H1 (cell line): ENCODE data around the gene TTPAL. TPM values are rescaled to one million over a fixed set of nuclear protein-coding genes. Genes with fewer than 3 reads are reported as not detected.
A peak's percentile ranks its signal among the peaks of the same experiment; 100 is the strongest.

Source experiments
- CTCF ChIA-PET: fragments of 300-600 bp; sonication (Branson Sonifier 250); formaldehyde crosslinking; loops from one replicate; lab custom pipeline; 2021; ENCODE audit not compliant: partially characterized antibody; lab: Charles Lee
- POLR2A ChIA-PET: fragments of 300-600 bp; sonication (Branson Sonifier 250); formaldehyde crosslinking; loops from one replicate; lab custom pipeline; 2021; ENCODE audit warnings: inconsistent platforms; ENCODE audit not compliant: partially characterized antibody; lab: Charles Lee
- DNase-seq, 2 experiments: peaks; one replicate each; pipeline versions ENCODE4 v3.0.0 to v3.0.0-alpha.2; 2010 to 2022; ENCODE audit warnings: low spot score in 2 of 2, low read depth in 1 of 2, mixed read lengths in 1 of 2
- FAIRE-seq: peaks from 2 replicates; lab custom pipeline; 2011; peaks lifted over from hg19 to GRCh38; lab: Jason Lieb, UNC
- H2AFZ ChIP-seq: 2 replicates; pipeline ENCODE4 v1.8.1; 2012; ENCODE audit warnings: low read length, inconsistent platforms
- H2AK5ac ChIP-seq: 2 replicates; pipeline ENCODE4 v1.6.1; 2013; ENCODE audit warnings: low read depth, low read length
- H2BK120ac ChIP-seq: replicated peaks from 2 replicates; pipeline ENCODE3; 2013; ENCODE audit warnings: low read depth, low read length, inconsistent platforms
- H2BK12ac ChIP-seq: 2 replicates; pipeline ENCODE4 v1.6.1; 2013; ENCODE audit warnings: low read depth, low read length
- H2BK15ac ChIP-seq: 2 replicates; pipeline ENCODE4 v1.6.1; 2013; ENCODE audit warnings: low read length
- H2BK20ac ChIP-seq: 2 replicates; pipeline ENCODE4 v1.6.1; 2013; ENCODE audit warnings: low read length
- H2BK5ac ChIP-seq: 2 replicates; pipeline ENCODE4 v1.6.1; 2013; ENCODE audit warnings: low read depth, low read length
- H3K14ac ChIP-seq: 2 replicates; pipeline ENCODE4 v1.6.1; 2013; ENCODE audit warnings: inconsistent platforms; ENCODE audit not compliant: insufficient read length
- H3K18ac ChIP-seq: 2 replicates; pipeline ENCODE4 v1.6.1; 2013; ENCODE audit warnings: low read length; ENCODE audit errors: extremely low read depth
- H3K23ac ChIP-seq: 2 replicates; pipeline ENCODE4 v1.6.1; 2013; ENCODE audit warnings: inconsistent platforms; ENCODE audit not compliant: insufficient read length
- H3K23me2 ChIP-seq: 2 replicates; pipeline ENCODE4 v1.6.1; 2013; ENCODE audit warnings: low read depth, low read length
- H3K27ac ChIP-seq: 2 replicates; pipeline ENCODE4 v1.6.1; 2011; ENCODE audit warnings: low read depth, low read length, inconsistent platforms
- H3K27me3 ChIP-seq, 4 experiments: replicated peaks in 1 of 4; 1 replicate in 1 of 4; 2 replicates in 3 of 4; pipeline versions ENCODE4 v1.6.1 to v1.8.1; 2011 to 2013; ENCODE audit warnings: low read length in 3 of 4, mild to moderate bottlenecking in 3 of 4, inconsistent platforms in 2 of 4, mixed read lengths in 2 of 4, moderate library complexity in 1 of 4; ENCODE audit not compliant: control insufficient read depth in 3 of 4, insufficient read depth in 3 of 4; ENCODE audit errors: extremely low read depth in 1 of 4
- H3K36me3 ChIP-seq, 4 experiments: 2 replicates each; pipeline versions ENCODE4 v1.6.1 to v1.8.1; 2011 to 2013; ENCODE audit warnings: mild to moderate bottlenecking in 4 of 4, low read length in 3 of 4, moderate library complexity in 2 of 4, control low read depth in 1 of 4, inconsistent platforms in 1 of 4; ENCODE audit not compliant: insufficient read depth in 4 of 4, control insufficient read depth in 2 of 4
- H3K4ac ChIP-seq: replicated peaks from 2 replicates; pipeline ENCODE3; 2013; ENCODE audit warnings: low read length, low read depth, mixed read lengths, inconsistent platforms; ENCODE audit not compliant: insufficient read length
- H3K4me1 ChIP-seq, 4 experiments: replicated peaks in 1 of 4; 1 replicate in 1 of 4; 2 replicates in 3 of 4; pipeline versions ENCODE4 v1.6.1 to v1.8.1; 2011 to 2013; ENCODE audit warnings: low read length in 3 of 4, inconsistent platforms in 2 of 4, mixed read lengths in 1 of 4; ENCODE audit not compliant: insufficient read depth in 4 of 4, control insufficient read depth in 3 of 4
- H3K4me2 ChIP-seq, 2 experiments: 2 replicates each; pipeline versions ENCODE4 v1.6.1 to v1.8.1; 2011 to 2013; ENCODE audit warnings: low read depth in 2 of 2, low read length in 2 of 2, control low read depth in 1 of 2, inconsistent platforms in 1 of 2, mild to moderate bottlenecking in 1 of 2; ENCODE audit not compliant: insufficient read depth in 1 of 2
- H3K4me3 ChIP-seq, 4 experiments: fragments of 200-600, 300-600 bp in 1 of 4; sonication (generic), shearing (Covaris generic), sonication (Bioruptor Twin) in 1 of 4; 2 replicates each; pipeline versions ENCODE4 v1.5.1 to v1.8.1; 2011 to 2016; ENCODE audit warnings: low read length in 4 of 4, low read depth in 3 of 4, control low read depth in 2 of 4, inconsistent platforms in 2 of 4, mild to moderate bottlenecking in 2 of 4, mixed read lengths in 1 of 4, moderate library complexity in 1 of 4; ENCODE audit not compliant: insufficient read depth in 2 of 4; ENCODE audit errors: extremely low read depth in 1 of 4
- H3K56ac ChIP-seq: replicated peaks from 2 replicates; pipeline ENCODE3; 2013; ENCODE audit warnings: low read depth, mild to moderate bottlenecking, mixed read lengths, low read length, inconsistent platforms; ENCODE audit not compliant: insufficient read length
- H3K79me1 ChIP-seq: 2 replicates; pipeline ENCODE4 v1.6.1; 2013; ENCODE audit warnings: low read depth, low read length, control low read depth
- H3K79me2 ChIP-seq, 2 experiments: 2 replicates each; pipeline versions ENCODE4 v1.6.1 to v1.8.1; 2012 to 2013; ENCODE audit warnings: low read length in 2 of 2, mild to moderate bottlenecking in 2 of 2, inconsistent platforms in 1 of 2; ENCODE audit not compliant: insufficient read depth in 2 of 2, control insufficient read depth in 1 of 2
- H3K9ac ChIP-seq, 4 experiments: replicated peaks in 1 of 4; 1 replicate in 1 of 4; 2 replicates in 3 of 4; pipeline versions ENCODE4 v1.6.1 to v1.8.1; 2011 to 2013; ENCODE audit warnings: low read depth in 3 of 4, low read length in 3 of 4, control low read depth in 2 of 4, mild to moderate bottlenecking in 2 of 4, moderate library complexity in 2 of 4, inconsistent platforms in 1 of 4; ENCODE audit errors: extremely low read depth in 1 of 4
- H3K9me3 ChIP-seq, 2 experiments: 2 replicates each; pipeline versions ENCODE4 v1.6.1 to v1.8.1; 2012 to 2013; ENCODE audit warnings: mild to moderate bottlenecking in 2 of 2, moderate library complexity in 2 of 2, control low read depth in 1 of 2, inconsistent platforms in 1 of 2, low read depth in 1 of 2, low read length in 1 of 2, mixed read lengths in 1 of 2; ENCODE audit not compliant: insufficient read depth in 2 of 2
- H4K20me1 ChIP-seq, 2 experiments: replicated peaks in 1 of 2; 2 replicates each; pipeline versions ENCODE3 to v1.8.1; 2011 to 2013; ENCODE audit warnings: inconsistent platforms in 2 of 2, low read length in 2 of 2, mild to moderate bottlenecking in 1 of 2; ENCODE audit not compliant: insufficient read depth in 2 of 2, control insufficient read depth in 1 of 2
- H4K5ac ChIP-seq: 2 replicates; pipeline ENCODE4 v1.6.1; 2013; ENCODE audit warnings: low read length, low read depth, mixed read lengths, inconsistent platforms; ENCODE audit not compliant: insufficient read length
- H4K8ac ChIP-seq: 2 replicates; pipeline ENCODE4 v1.8.0; 2013; ENCODE audit warnings: mild to moderate bottlenecking, moderate library complexity, low read length, inconsistent platforms; ENCODE audit not compliant: insufficient read depth; ENCODE audit errors: extremely low read depth
- H4K91ac ChIP-seq: replicated peaks from 2 replicates; pipeline ENCODE3; 2013; ENCODE audit warnings: low read length, mixed read lengths, inconsistent platforms; ENCODE audit not compliant: insufficient read length
- EGR1 ChIP-seq: IDR thresholded peaks from 2 replicates; pipeline ENCODE4 v1.6.1; 2011; ENCODE audit warnings: low read depth, low read length, borderline replicate concordance
- KDM1A ChIP-seq: fragments of 200-600, 300-600 bp; sonication (generic); IDR thresholded peaks from 2 replicates; pipeline ENCODE4 v1.7.1; 2016; ENCODE audit warnings: mild to moderate bottlenecking, low read length, borderline replicate concordance
- POU5F1 ChIP-seq: IDR thresholded peaks from 2 replicates; pipeline ENCODE4 v1.6.1; 2011; ENCODE audit warnings: low read depth, mild to moderate bottlenecking, low read length, moderate library complexity
- RNF2 ChIP-seq: fragments of 200-900, 300-1000 bp; sonication (generic); IDR thresholded peaks from 2 replicates; pipeline ENCODE4 v1.7.1; 2016; ENCODE audit warnings: borderline replicate concordance, low read depth, mild to moderate bottlenecking, antibody characterized with exemption, low read length; ENCODE audit not compliant: poor library complexity, severe bottlenecking; ENCODE audit errors: missing control alignments
- SIRT6 ChIP-seq: IDR thresholded peaks from one replicate; pipeline ENCODE4 v1.7.1; 2012; ENCODE audit warnings: low read length, inconsistent platforms
- SRF ChIP-seq: IDR thresholded peaks from 2 replicates; pipeline ENCODE4 v1.6.1; 2011; ENCODE audit warnings: mild to moderate bottlenecking, low read depth, low read length, moderate library complexity
- WGBS, 2 experiments: shearing (Covaris generic) in 1 of 2; methylation state at CpG; one replicate each; pipeline versions ENCODE4 v1.1.6 to v1.1.7; 2013 to 2015; ENCODE audit warnings: low lambda C conversion rate in 2 of 2, mixed read lengths in 2 of 2, inconsistent platforms in 1 of 2, low coverage in 1 of 2, missing lambda C conversion rate in 1 of 2; ENCODE audit not compliant: insufficient replicate concordance in 2 of 2, insufficient coverage in 1 of 2, insufficient read length in 1 of 2; ENCODE audit errors: extremely low coverage in 1 of 2, missing lambda C conversion rate in 1 of 2; 5-methylcytosine and 5-hydroxymethylcytosine counted together
- polyA plus RNA-seq, 7 experiments: library from polyadenylated mRNA; depleted of rRNA in 3 of 7; stranded (reverse) in 5 of 7; unstranded in 2 of 7; fragments of >200 nt in 5 of 7; fragments of 200-250 nt in 2 of 7; gene quantifications; 1 replicate in 5 of 7; 2 replicates in 1 of 7; 4 replicates in 1 of 7; pipeline versions ENCODE4 v1.2.1 to v1.2.3, GENCODE V29; 2011 to 2013; ENCODE audit warnings: missing spikeins in 2 of 7, mixed read lengths in 2 of 7
- total RNA-seq: library from RNA; stranded (reverse); fragmentation: NEBNext Ultra II Directional; extraction: Animal tissue kit (Norgen Biotek cat#: 25700); gene quantifications from 2 replicates; pipeline ENCODE4 v1.2.1, GENCODE V29; 2021
- TF ChIP-seq, protein P1 (sequence below): IDR thresholded peaks from 2 replicates; pipeline ENCODE4 v1.6.1; 2011; ENCODE audit warnings: low read length, improper control_type of control experiment

Gene TTPAL
- total and polyA plus RNA-seq, 2 of the 8 experiments (the other 6 are each of a cell fraction or from before 2014, with no cell fraction given): 2.8 to 14.0 TPM

DNA sequence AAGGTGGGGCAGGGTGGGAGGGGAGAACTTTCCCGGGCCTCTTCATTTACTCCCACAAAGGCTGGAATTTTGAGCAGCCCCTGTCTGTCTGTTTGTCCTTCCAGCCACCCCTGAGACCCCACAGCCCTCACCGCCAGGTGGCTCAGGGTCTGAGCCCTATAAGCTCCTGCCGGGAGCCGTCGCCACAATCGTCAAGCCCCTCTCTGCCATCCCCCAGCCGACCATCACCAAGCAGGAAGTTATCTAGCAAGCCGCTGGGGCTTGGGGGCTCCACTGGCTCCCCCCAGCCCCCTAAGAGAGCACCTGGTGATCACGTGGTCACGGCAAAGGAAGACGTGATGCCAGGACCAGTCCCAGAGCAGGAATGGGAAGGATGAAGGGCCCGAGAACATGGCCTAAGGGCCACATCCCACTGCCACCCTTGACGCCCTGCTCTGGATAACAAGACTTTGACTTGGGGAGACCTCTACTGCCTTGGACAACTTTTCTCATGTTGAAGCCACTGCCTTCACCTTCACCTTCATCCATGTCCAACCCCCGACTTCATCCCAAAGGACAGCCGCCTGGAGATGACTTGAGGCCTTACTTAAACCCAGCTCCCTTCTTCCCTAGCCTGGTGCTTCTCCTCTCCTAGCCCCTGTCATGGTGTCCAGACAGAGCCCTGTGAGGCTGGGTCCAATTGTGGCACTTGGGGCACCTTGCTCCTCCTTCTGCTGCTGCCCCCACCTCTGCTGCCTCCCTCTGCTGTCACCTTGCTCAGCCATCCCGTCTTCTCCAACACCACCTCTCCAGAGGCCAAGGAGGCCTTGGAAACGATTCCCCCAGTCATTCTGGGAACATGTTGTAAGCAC is 46.0 kb upstream of the TTPAL start:
- Histone ChIP-seq H3K4me3 (no peak overlapping the region), H3K4ac (no peak overlapping the region), H2AK5ac (no peak overlapping the region), H2AFZ (no peak overlapping the region), H3K23ac (no peak overlapping the region), H4K91ac (no peak overlapping the region), H2BK12ac (no peak overlapping the region), H3K18ac (no peak overlapping the region), H4K5ac (no peak overlapping the region), H3K56ac (no peak overlapping the region), H3K23me2 (no peaks in the 10 kb centered on the region), H3K79me1 (no peaks in the 10 kb centered on the region), H4K8ac (peak overlapping the region; percentile 6; the same call in 1 of the 2 replicates), H3K36me3 (no peaks in the 10 kb centered on the region), H2BK120ac (no peak overlapping the region), H3K27me3 (no peaks in the 10 kb centered on the region), H2BK20ac (no peak overlapping the region), H3K14ac (no peak overlapping the region), H4K20me1 (no peaks in the 10 kb centered on the region), H3K9me3 (no peaks in the 10 kb centered on the region), H3K79me2 (no peaks in the 10 kb centered on the region), H3K27ac (no peak overlapping the region), H3K4me1 (no peaks in the 10 kb centered on the region), H3K4me2 (no peak overlapping the region), H2BK15ac (no peak overlapping the region), H2BK5ac (no peak overlapping the region), H3K9ac (no peak overlapping the region)
- ChIA-PET CTCF (interaction anchor here (0.9 to 1.0 kb wide), 2 partner anchors 41 to 87 kb away, joined by 3 read pairs; no protein-coding TSS in a partner anchor), POLR2A (interaction anchor here (0.6 kb wide), 1 partner anchor 11 kb away, joined by 4 read pairs; no protein-coding TSS in a partner anchor)
- 88% methylated on average over 17 of the region's 17 CpGs; no CpG with 5 or more reads in 1 of the 2 experiments for WGBS, 2 experiments
- FAIRE-seq (no peak), DNase-seq (no peak)
- TF ChIP-seq POU5F1 (no peak), EGR1 (no peak), KDM1A (no peak), SIRT6 (no peak), RNF2 (no peak), SRF (no peak)
- TF ChIP-seq, protein P1, sequence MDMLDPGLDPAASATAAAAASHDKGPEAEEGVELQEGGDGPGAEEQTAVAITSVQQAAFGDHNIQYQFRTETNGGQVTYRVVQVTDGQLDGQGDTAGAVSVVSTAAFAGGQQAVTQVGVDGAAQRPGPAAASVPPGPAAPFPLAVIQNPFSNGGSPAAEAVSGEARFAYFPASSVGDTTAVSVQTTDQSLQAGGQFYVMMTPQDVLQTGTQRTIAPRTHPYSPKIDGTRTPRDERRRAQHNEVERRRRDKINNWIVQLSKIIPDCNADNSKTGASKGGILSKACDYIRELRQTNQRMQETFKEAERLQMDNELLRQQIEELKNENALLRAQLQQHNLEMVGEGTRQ: no peak
